ENCODE data around the gene KRTAP12-3.

DNA sequence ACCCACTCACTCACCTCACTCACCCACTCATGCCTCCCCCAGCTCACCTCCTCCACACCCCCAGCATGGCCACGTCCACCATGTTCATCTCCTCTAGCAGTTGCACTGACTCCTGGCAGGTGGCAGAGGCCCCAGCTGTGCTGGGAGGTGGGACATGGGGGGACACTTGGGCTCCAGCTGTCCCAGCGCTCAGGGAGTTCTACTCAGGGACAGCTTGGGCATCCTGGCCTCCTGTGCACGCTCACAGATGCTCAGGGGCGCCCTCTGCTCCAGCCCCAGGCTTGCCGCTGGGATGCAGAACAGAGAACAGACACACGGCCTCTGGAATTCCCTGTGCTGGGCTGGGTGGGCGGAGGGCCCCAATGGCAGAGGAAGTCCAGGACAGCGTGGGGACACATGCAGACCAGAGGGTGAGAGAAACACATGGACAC, 40.6 kb upstream of the KRTAP12-3 start:
- no peak for TF ChIP-seq CTCF (IDR thresholded peaks at IDR 0.05)
- TF ChIP-seq TAF1 (IDR thresholded peaks at IDR 0.05; ENCODE audit: borderline replicate concordance, low read depth, low read length) = no peak
- no peak for TF ChIP-seq EP300 (IDR thresholded peaks at IDR 0.05; ENCODE audit: borderline replicate concordance in 1 of 2, low read depth in 1 of 2, low read length in 1 of 2)
- TF ChIP-seq YY1 (IDR thresholded peaks at IDR 0.05; ENCODE audit: low read depth) = no peak

All from SK-N-SH (cell line).